Nasal cavity respiratory epithelium epithelial cell of viscerocranial mucosa (primary cell): ENCODE measurements around the gene HOXB3. TPM values are rescaled to one million over a fixed set of nuclear protein-coding genes. Genes with fewer than 3 reads are reported as not detected.

Experiments
- total RNA-seq: library from RNA; depleted of rRNA; stranded (reverse); fragments of >200 nt; gene quantifications from 2 replicates; pipeline ENCODE4 v1.2.3, GENCODE V29; 2014

Gene HOXB3
- 0.36 TPM in 1 of 2 replicates, not detected in the other for total RNA-seq

DNA sequence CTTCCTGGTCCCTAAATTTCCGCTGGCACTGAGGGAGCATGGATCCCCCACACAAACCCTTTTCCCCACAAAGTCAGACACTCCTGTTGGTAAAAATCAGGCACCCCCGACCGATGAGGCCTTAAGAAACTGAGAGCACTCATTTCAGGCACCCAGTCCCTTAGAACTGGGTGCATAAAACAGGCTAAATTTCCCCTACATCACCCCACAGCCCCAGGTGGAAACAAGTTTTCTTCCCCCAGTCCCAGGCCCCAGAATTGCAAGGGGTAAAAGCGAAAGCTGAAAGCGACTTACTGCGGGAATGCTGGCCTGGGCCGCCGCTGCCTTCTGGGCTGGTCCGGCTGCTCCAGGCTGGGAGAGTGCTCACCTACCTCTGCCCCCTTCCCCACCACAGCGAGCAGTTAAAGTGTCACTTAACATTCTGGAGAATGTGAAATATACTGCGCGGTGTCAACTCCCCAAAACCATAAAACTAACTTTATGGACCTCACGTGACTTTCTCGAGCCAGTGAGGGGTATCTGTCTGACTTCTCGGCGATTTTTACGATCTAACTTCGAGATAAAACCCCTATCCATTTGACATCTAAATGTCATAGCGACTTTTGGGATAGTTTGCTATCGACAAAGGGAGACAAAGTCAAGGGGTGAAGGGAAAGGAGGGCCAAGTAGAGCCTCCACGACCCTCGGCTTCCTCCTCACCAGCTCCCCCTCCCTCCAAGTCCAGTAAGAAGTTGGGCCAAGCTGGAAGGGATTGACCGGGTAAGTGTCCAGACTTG, at the start of gene HOXB3:
TSS of gene HOXB3 (minus strand) at position 411 of the 776 bp plus-strand sequence. CDS start 37,767 bp downstream, outside the sequence.

GRCh38 chr17:48626245-48627117, 36.4 kb upstream of the HOXB3 start, which contains the start of gene HOXB9:
Gene HOXB9, minus strand, starts transcription at chr17:48626358. Its CDS starts 89 bp downstream, at chr17:48626269.

DNA sequence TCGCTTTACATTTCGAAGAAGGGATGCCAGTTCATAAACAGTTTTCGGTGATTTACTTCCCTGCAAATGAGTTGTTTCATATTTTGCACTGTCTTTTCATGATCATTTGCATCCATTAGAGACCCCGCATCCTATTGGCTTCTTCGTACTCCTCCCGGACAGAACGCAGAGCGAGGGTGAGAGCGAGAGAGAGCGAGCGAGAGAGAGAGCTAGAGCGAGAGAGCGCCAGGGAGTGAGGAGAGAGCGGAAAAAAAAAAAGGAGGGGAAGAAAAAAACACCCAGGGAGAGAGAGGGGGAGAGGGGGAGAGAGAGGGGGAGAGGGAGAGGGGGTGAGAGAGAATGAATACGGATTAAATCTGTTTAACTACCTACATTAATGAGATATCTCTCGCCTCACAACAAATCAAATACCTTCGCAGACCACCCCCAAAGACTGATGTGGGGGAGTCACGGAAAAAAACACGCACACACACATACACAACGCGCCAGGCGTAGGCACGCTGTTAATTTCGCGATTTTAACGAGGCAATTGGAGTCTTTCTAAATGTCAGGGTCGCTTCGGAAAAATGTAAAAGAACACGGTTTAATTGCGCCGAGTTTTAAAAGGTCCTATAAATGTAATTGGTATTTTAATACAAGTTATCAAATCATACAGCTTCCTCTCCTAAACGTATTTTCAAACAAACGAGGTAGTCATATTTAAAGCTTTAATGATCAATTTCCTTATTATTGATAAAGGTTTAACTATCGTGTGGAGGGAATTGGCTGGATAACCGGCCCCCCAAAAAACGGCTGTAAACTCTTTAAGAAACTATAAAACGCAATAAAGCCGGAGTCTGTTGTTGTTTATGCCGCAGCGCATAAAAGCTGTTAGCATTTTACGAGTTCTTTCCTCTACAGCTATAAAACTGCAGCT, 25.3 kb upstream of the HOXB3 start, which contains the start of gene HOXB8:
TSS of gene HOXB8 (minus strand) at position 246 of the 916 bp plus-strand sequence. CDS start 588 bp downstream, outside the sequence.

DNA sequence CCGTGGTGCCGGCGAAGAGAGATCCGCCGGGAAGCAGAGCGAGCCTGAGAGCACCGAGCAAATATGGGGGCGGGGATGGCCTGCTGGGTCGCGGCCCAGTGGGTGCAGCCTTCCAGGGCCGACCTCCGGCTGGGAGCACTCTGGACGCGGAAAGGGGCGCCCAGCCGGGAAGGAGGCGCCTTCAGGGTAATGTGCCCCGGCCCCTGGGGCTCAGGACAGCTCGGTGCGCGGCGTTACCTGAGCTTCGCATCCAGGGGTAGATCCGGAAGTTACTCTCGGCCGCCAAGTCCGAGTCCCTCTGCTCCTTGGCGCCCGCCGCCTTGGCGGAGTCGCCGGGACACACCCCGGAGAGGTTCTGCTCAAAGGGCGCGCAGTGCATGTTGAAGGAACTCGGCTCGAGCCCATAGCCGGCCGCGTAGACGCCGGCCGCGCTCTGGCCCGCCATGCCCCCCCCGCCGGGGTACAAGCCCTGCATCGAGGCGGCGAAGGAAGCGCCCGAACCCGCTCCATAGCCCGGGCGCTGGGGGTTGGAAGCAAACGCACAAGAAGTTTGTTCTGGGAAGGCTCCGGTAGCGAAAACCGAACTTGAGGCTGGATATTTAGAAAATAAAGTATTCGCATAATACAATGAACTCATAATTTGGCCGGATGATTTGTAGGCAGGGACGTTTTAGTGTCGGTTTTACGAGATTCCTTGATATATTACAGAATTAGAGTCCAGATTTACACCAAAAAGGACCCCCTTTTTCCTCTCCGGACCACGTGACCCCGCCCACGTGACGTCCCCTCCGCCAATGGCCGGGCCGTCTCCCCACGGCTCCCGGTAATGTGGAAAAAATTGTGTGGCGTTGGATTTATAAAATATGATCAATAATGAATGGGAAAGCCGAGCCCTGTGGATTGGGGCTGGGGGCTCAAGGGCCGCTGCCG, 20.5 kb upstream of the HOXB3 start, which contains the start of gene HOXB7:
TSS of gene HOXB7 (minus strand) at position 736 of the 930 bp plus-strand sequence. CDS start at position 637, 99 bp downstream.

GRCh38 chr17:48604770-48605329, 14.8 kb upstream of the HOXB3 start, which contains the start of gene HOXB6:
Gene HOXB6, minus strand, starts transcription at chr17:48604986. Its CDS starts 6,836 bp downstream, at chr17:48598150.

GRCh38 chr17:48593126-48593829, 3.2 kb upstream of the HOXB3 start, which contains the start of gene HOXB5:
Gene HOXB5, minus strand, starts transcription at chr17:48593779. Its CDS starts 97 bp downstream, at chr17:48593682.

GRCh38 chr17:48577946-48578615, 12.0 kb downstream of the HOXB3 start, which contains the start of gene HOXB4:
Gene HOXB4, minus strand, starts transcription at chr17:48578350. Its CDS starts 31 bp downstream, at chr17:48578319.

DNA sequence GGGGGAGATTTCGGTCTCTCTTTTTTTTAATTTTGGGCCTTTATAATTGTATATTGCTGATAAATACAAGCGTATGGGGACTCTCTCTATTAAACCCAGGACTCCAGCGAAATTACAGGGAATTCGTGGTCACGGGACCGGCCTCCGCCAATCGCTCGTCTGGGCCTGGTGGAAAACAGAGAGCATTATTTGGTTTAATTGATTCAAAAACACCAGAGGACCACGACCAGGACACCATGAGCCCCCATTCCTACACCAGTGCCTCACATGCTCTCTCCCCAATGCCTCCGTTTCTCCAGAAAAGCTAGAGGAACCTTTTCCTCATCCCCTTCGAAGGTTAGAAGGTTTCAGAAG, 45.0 kb downstream of the HOXB3 start, which contains the start of gene HOXB2:
TSS of gene HOXB2 (minus strand) at position 88 of the 354 bp plus-strand sequence. CDS start 198 bp downstream, outside the sequence.

GRCh38 chr17:48530887-48531272, 59.2 kb downstream of the HOXB3 start, which contains the start of gene HOXB1:
Gene HOXB1, minus strand, starts transcription at chr17:48531011. Its CDS starts 107 bp downstream, at chr17:48530904.

Other genes starting within 250 kb of the HOXB3 start
- gene SKAP1, start 160.0 kb downstream of the HOXB3 start, total RNA-seq, result 0.14 TPM in 1 of 2 replicates, not detected in the other
- not detected in 2 replicates for gene HOXB1, start 59.2 kb downstream of the HOXB3 start, total RNA-seq
- gene HOXB2, start 45.1 kb downstream of the HOXB3 start, total RNA-seq, result 0.36 TPM in 1 of 2 replicates, not detected in the other
- under 0.01 TPM in 1 of 2 replicates, not detected in the other for gene HOXB4, start 11.9 kb downstream of the HOXB3 start, total RNA-seq
- under 0.01 TPM in 1 of 2 replicates, not detected in the other for gene HOXB5, start 3.5 kb upstream of the HOXB3 start, total RNA-seq
- 0.28 TPM in 1 of 2 replicates, not detected in the other for gene HOXB6, start 14.7 kb upstream of the HOXB3 start, total RNA-seq
- 0.78 TPM in 1 of 2 replicates, not detected in the other for gene HOXB7, start 20.8 kb upstream of the HOXB3 start, total RNA-seq
- gene HOXB8, start 25.1 kb upstream of the HOXB3 start, total RNA-seq, result not detected in 2 replicates
- gene HOXB9, start 36.1 kb upstream of the HOXB3 start, total RNA-seq, result under 0.01 TPM in 1 of 2 replicates, not detected in the other
- not detected in 2 replicates for gene PRAC1, start 132.3 kb upstream of the HOXB3 start, total RNA-seq
- gene PRAC2, start 132.9 kb upstream of the HOXB3 start, total RNA-seq, result not detected in 2 replicates
- under 0.01 TPM in 1 of 2 replicates, not detected in the other for gene HOXB13, start 138.5 kb upstream of the HOXB3 start, total RNA-seq
- gene TTLL6, start 227.0 kb upstream of the HOXB3 start, total RNA-seq, result not detected in 2 replicates
- gene CALCOCO2, start 240.8 kb upstream of the HOXB3 start, total RNA-seq, result 39.3 and 85.4 TPM in 2 replicates